ENCODE measurements around the gene CCT5.
A peak's percentile ranks its signal among the peaks of the same experiment; 100 is the strongest.

The CCT5 gene

GRCh38 chr5:10249948-10250805 is at the start of gene CCT5:
Gene CCT5, plus strand, starts transcription at chr5:10250280. Its CDS starts 61 bp downstream, at chr5:10250341.
- Histone ChIP-seq H3K36me3 (replicated peaks) (peaks cover 31% of the 10 kb centered on the region), H3K4me3 (peak within 1 kb of the TSS; percentile 73), H3K27me3 (ENCODE audit: low read depth) (no peaks in the 10 kb centered on the region), H3K4me1 (peaks cover 12% of the 10 kb centered on the region), H3K9me3 (no peaks in the 10 kb centered on the region)
- peak; percentile 92 to 98 for DNase-seq (ENCODE audit: low spot score in 2 of 2)
- in situ Hi-C loops (cut with MboI; ENCODE audit: low sequenced_read_pairs) = no loop called here

- Histone ChIP-seq H3K36me3 (replicated peaks) (no peaks in the 10 kb centered on the region), H3K4me3 (no peak overlapping the region), H3K27me3 (ENCODE audit: low read depth) (no peaks in the 10 kb centered on the region), H3K4me1 (no peaks in the 10 kb centered on the region), H3K9me3 (no peaks in the 10 kb centered on the region)
- in situ Hi-C loops (cut with MboI; ENCODE audit: low sequenced_read_pairs) = no loop called here
- DNase-seq (ENCODE audit: low spot score in 2 of 2) = peak in 1 of 2 experiments; percentile 39
These were observed 48.7 kb upstream of the CCT5 start for GRCh38 chr5:10201223-10201868.

GRCh38 chr5:10202089-10202910 is 47.8 kb upstream of the CCT5 start:
- in situ Hi-C loops (cut with MboI; ENCODE audit: low sequenced_read_pairs) = no loop called here
- no peak for DNase-seq (ENCODE audit: low spot score in 2 of 2)
- Histone ChIP-seq H3K4me1 (no peaks in the 10 kb centered on the region), H3K9me3 (no peaks in the 10 kb centered on the region), H3K4me3 (no peak overlapping the region), H3K27me3 (ENCODE audit: low read depth) (no peaks in the 10 kb centered on the region), H3K36me3 (replicated peaks) (no peaks in the 10 kb centered on the region)

GRCh38 chr5:10209004-10209403 is 41.1 kb upstream of the CCT5 start:
- H3K27me3 ChIP-seq (ENCODE audit: low read depth) = no peaks in the 10 kb centered on the region
- no peaks in the 10 kb centered on the region for H3K36me3 ChIP-seq (replicated peaks)
- H3K4me3 ChIP-seq = no peak overlapping the region
- H3K9me3 ChIP-seq = no peaks in the 10 kb centered on the region
- H3K4me1 ChIP-seq = no peaks in the 10 kb centered on the region
- in situ Hi-C loops (cut with MboI; ENCODE audit: low sequenced_read_pairs) = no loop called here
- no peak for DNase-seq (ENCODE audit: low spot score in 2 of 2)

GRCh38 chr5:10213316-10213715 is 36.8 kb upstream of the CCT5 start:
- Histone ChIP-seq H3K4me1 (no peaks in the 10 kb centered on the region), H3K36me3 (replicated peaks) (no peaks in the 10 kb centered on the region), H3K4me3 (no peak overlapping the region), H3K9me3 (no peaks in the 10 kb centered on the region), H3K27me3 (ENCODE audit: low read depth) (no peaks in the 10 kb centered on the region)
- no peak for DNase-seq (ENCODE audit: low spot score in 2 of 2)
- in situ Hi-C loops (cut with MboI; ENCODE audit: low sequenced_read_pairs) = no loop called here

- no peak for DNase-seq (ENCODE audit: low spot score in 2 of 2)
- Histone ChIP-seq H3K36me3 (replicated peaks) (no peaks in the 10 kb centered on the region), H3K27me3 (ENCODE audit: low read depth) (no peaks in the 10 kb centered on the region), H3K4me1 (no peaks in the 10 kb centered on the region), H3K4me3 (no peak overlapping the region), H3K9me3 (no peaks in the 10 kb centered on the region)
- in situ Hi-C loops (cut with MboI; ENCODE audit: low sequenced_read_pairs) = no loop called here
These were observed 36.0 kb upstream of the CCT5 start for GRCh38 chr5:10214041-10214440.

- H3K9me3 ChIP-seq = no peaks in the 10 kb centered on the region
- in situ Hi-C loops (cut with MboI; ENCODE audit: low sequenced_read_pairs) = no loop called here
These were observed 34.7 kb upstream of the CCT5 start for GRCh38 chr5:10215366-10215765.

GRCh38 chr5:10216107-10216506 is 34.0 kb upstream of the CCT5 start:
- no peak for DNase-seq (ENCODE audit: low spot score in 2 of 2)
- in situ Hi-C loops (cut with MboI; ENCODE audit: low sequenced_read_pairs) = no loop called here
- H3K27me3 ChIP-seq (ENCODE audit: low read depth) = no peaks in the 10 kb centered on the region
- H3K4me3 ChIP-seq = no peak overlapping the region
- H3K4me1 ChIP-seq = no peaks in the 10 kb centered on the region
- H3K36me3 ChIP-seq (replicated peaks) = no peaks in the 10 kb centered on the region
- H3K9me3 ChIP-seq = no peaks in the 10 kb centered on the region

More at GRCh38 chr5:10215366-10215765, 34.7 kb upstream of the CCT5 start:
- Histone ChIP-seq H3K4me3 (no peak overlapping the region), H3K36me3 (replicated peaks) (no peaks in the 10 kb centered on the region), H3K27me3 (ENCODE audit: low read depth) (no peaks in the 10 kb centered on the region), H3K4me1 (no peaks in the 10 kb centered on the region)
- DNase-seq (ENCODE audit: low spot score in 2 of 2) = no peak

GRCh38 chr5:10218658-10219057 is 31.4 kb upstream of the CCT5 start:
- no peak overlapping the region for H3K4me3 ChIP-seq
- DNase-seq (ENCODE audit: low spot score in 2 of 2) = no peak
- H3K9me3 ChIP-seq = no peaks in the 10 kb centered on the region
- no peaks in the 10 kb centered on the region for H3K36me3 ChIP-seq (replicated peaks)
- no peaks in the 10 kb centered on the region for H3K4me1 ChIP-seq
- no peaks in the 10 kb centered on the region for H3K27me3 ChIP-seq (ENCODE audit: low read depth)
- in situ Hi-C loops (cut with MboI; ENCODE audit: low sequenced_read_pairs) = no loop called here

GRCh38 chr5:10219068-10219467 is 31.0 kb upstream of the CCT5 start:
- no peak for DNase-seq (ENCODE audit: low spot score in 2 of 2)
- Histone ChIP-seq H3K9me3 (no peaks in the 10 kb centered on the region), H3K4me1 (no peaks in the 10 kb centered on the region), H3K36me3 (replicated peaks) (no peaks in the 10 kb centered on the region), H3K27me3 (ENCODE audit: low read depth) (no peaks in the 10 kb centered on the region), H3K4me3 (no peak overlapping the region)
- in situ Hi-C loops (cut with MboI; ENCODE audit: low sequenced_read_pairs) = no loop called here

- Histone ChIP-seq H3K36me3 (replicated peaks) (no peaks in the 10 kb centered on the region), H3K4me3 (no peak overlapping the region), H3K27me3 (ENCODE audit: low read depth) (no peaks in the 10 kb centered on the region), H3K4me1 (no peaks in the 10 kb centered on the region), H3K9me3 (no peaks in the 10 kb centered on the region)
- no peak for DNase-seq (ENCODE audit: low spot score in 2 of 2)
- in situ Hi-C loops (cut with MboI; ENCODE audit: low sequenced_read_pairs) = no loop called here
These were observed 29.8 kb upstream of the CCT5 start for GRCh38 chr5:10220248-10220647.

- Histone ChIP-seq H3K4me3 (no peak overlapping the region), H3K9me3 (peaks cover 2% of the 10 kb centered on the region; the same call in 1 of the 2 replicates), H3K4me1 (no peaks in the 10 kb centered on the region), H3K36me3 (replicated peaks) (peaks cover 8% of the 10 kb centered on the region; the same call in 1 of the 2 replicates), H3K27me3 (ENCODE audit: low read depth) (no peaks in the 10 kb centered on the region)
- no peak for DNase-seq (ENCODE audit: low spot score in 2 of 2)
- in situ Hi-C loops (cut with MboI; ENCODE audit: low sequenced_read_pairs) = no loop called here
These were observed 27.8 kb upstream of the CCT5 start for GRCh38 chr5:10222326-10222725.

- in situ Hi-C loops (cut with MboI; ENCODE audit: low sequenced_read_pairs) = no loop called here
- Histone ChIP-seq H3K27me3 (ENCODE audit: low read depth) (no peaks in the 10 kb centered on the region), H3K4me3 (no peak overlapping the region), H3K36me3 (replicated peaks) (peaks cover 8% of the 10 kb centered on the region; the same call in 1 of the 2 replicates), H3K9me3 (peaks cover 2% of the 10 kb centered on the region; the same call in 1 of the 2 replicates), H3K4me1 (peaks cover 4% of the 10 kb centered on the region; the same call in 1 of the 2 replicates)
- DNase-seq (ENCODE audit: low spot score in 2 of 2) = no peak
These were observed 22.7 kb upstream of the CCT5 start for GRCh38 chr5:10227379-10227778.
